Central memory CD4-positive, alpha-beta T cell (primary cell): Measurements from ENCODE around the gene BBS9.
A peak's percentile ranks its signal among the peaks of the same experiment; 100 is the strongest.
"Not testable (repeated sequence)": the region's sequence is repeated elsewhere in the genome, so short reads cannot be mapped to it uniquely, and the experiment has no call there.

Source experiments
- DNase-seq: peaks from one replicate; pipeline ENCODE4 v3.0.0; 2022
- total RNA-seq, 3 experiments: gene quantifications; one replicate each; lab custom pipeline; 2026; lab: John Stamatoyannopoulos, UW

Gene BBS9
- total RNA-seq, result 9.4 to 55.6 (median 34.0) reads per million in 3 experiments

DNA sequence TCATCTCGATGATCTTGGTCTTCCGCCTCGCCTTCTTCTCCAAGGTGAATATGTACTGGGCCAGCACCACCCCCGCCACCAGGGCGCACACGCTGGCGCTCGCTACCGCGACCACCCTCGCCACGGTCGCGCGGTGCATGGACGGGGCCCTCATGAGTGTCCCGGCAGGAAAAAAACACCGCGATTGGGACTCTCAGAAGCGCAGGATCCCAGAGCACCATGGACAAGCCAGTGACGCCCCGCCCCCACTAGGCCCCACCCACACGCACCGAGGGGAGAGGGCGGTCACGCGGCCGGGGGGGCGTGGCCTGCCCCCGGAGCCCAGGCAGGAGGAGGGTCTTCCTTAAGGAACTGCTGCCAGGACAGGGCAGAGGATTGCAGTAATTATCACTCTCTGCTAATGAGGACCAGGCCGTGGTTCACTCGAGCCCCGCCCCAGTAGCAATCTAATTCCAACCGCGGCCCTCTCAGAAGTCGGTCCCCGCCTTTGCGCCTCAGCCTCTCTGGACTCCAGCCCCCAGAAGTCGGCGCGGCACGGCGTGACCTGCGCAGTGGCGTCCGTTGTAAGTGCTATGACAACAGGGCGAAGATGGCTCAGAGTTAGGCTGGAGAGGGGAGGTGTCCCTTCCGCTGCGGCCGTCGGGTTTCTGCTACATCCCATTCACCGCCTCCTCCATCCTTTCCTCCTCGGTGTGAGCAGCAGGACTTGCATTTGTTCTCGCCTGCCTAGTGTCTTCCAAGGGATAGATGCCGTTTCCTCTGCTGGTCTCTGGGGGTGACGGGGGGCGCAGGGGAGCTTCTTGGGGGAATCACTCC, at the start of gene BBS9:
BBS9 (plus strand) TSS at position 575 of the 816 bp plus-strand sequence. CDS start 16,689 bp downstream, outside the sequence.
- peak; percentile 88 for DNase-seq

DNA sequence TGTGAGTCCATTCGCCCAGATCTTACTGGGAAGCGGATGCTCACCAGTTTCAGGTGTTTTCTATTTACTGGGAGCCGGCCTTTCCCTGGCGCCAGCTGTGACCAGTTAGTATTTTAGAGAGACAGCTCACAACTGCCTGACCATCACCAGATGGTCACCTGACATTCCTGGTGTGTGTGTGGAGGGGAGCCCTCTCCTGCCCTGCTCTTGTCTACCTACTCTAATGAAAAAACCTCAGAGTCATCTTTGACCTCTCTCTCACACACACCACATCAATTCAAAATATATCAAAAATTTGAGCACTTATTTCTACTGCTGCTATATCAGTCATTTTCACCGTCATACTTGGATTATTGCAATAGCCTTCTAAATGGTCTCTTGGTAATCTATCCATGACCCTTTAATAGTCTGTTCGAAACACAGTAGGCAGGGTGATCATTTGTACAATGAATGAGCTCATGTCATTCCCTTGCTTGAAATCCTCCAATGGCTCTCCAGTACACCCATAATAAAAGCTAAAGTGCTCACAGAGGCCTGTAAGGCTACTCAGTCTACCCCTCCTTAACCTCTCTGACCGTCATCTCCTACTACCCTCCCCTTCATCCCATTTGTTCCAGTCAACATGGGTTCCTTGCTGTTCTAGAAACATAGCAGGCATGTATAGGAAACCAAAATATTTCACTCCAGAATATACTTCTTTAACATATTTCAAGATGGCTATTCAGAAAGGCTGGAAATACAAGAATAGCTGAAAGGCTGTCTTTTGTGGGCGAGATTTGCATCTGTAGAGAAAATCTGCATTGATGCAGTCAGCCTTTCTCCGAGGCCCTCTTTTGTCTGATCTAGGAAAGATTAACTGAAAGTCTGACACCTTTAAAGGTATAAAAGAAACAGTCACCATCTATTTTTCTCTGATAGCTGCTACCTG, 49.3 kb upstream of the BBS9 start:
- no peak for DNase-seq

DNA sequence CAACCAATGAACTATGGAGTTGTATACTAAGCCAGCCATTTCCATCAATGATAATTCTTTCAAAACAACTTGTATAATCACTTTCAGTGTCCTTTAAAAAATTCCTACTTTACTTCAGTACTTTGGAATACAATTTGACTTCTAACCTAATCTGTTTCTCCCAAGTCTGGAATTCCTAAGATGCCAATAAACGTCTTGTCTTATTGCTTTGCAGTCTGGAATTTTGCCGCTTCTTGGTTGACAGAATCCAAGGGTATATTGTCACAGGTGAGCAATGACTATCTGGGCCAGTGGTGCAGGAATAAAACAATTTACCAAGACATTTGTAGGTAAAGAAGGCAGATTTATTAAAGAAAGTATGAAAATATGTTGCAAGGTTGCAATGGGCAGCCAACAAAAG, 42.0 kb upstream of the BBS9 start:
- no peak for DNase-seq

DNA sequence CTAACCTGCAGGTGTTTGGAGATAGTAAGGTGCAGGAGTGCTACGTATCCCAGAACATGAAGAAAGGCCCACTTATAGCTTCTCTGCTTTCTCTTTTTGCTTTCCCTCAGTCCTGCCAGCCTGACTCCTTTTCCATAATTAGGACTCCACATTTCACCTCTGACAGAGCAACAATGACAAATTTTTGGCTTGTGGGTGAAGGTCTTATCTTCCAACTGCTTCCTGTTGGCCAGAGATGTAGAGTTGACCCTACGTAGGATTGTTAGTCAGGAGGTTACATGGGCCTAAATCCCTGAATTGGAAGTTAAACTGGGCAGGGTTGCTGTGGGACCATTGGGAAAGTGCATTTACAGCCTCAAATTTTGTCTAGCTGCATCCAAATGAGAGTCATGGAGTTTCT, 41.5 kb upstream of the BBS9 start:
- DNase-seq, result no peak

DNA sequence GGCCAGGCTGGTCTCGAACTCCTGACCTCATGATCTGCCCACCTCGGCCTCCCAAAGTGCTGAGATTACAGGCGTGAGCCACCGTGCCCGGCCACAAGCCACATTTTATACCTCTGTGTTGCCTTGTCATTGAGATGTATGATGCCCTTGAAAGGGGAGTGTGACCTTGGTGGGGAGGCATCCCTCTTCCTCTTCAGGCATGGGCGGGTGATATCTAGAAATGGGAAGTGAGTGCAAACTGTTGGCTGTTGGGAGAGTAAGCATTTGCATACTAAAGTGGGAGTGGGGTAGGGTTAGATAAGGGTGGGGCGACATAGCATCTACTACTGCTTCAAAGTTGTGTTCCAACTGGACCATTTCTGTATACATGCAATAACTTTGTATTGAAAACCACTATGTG, 40.2 kb upstream of the BBS9 start:
- no peak for DNase-seq

DNA sequence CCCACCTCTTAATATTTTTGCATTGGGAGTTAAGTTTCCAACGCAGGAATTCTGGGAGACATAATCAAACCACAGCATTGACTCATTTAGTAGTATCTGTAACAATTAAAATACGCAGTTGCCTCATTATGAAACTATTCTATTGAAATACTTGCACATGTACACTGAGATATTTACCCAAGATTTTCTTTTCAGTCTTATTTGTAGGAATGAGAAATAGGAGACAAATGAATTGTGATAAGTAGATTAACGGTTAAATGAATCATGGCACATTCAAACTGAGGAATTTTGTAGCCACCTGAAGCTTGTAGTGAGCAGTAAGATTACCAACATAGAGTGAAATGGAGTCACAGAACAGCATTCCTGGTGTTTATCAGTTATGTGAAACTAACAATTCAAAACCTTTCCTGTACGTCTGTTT, 38.2 kb upstream of the BBS9 start:
- DNase-seq, result no peak

DNA sequence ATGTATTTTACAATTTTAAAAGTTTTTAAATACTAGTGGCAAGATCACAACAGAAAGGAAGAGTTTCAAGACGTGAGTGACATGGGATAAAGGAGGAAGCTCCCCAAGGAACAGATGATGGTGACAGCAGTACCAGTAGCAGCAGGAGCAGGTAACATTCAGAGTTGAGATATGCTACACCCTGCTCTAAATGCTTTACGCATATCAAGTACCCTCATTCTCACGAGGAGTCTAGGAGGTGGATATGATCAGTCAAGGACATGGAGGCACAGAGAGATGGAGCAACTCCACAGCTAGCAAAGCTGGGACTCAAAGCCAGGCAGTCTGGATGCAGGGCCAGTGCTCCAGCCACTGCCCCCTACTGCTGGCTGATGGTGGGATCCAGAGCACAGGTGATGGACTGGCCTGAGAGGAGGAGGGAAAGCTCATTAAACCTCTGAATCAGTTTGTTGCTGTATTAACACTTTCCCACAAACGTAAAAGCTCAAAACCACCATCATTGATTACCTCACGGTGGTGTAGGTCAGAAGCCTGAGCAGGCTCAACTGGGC, 37.6 kb upstream of the BBS9 start:
- DNase-seq, result no peak

DNA sequence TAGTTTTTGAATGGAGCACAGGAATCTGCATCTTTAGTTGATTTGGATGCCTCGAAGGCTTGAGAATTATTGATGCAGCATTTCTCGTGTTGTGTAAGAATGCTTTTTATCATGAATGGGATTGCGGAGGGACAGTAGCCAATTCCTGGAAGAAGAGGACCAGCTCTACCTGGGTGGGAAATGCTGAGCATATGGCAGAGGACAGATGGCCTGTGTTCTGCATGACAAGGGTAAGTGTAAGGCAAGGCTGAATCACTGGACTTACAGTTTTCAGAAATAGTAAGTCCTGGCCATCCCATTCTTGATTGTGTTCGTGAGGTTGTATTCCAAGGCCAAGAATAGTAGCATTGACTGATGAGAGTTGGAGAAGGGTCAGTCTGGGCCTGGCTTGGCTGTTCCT, 36.1 kb upstream of the BBS9 start:
- DNase-seq, result no peak

DNA sequence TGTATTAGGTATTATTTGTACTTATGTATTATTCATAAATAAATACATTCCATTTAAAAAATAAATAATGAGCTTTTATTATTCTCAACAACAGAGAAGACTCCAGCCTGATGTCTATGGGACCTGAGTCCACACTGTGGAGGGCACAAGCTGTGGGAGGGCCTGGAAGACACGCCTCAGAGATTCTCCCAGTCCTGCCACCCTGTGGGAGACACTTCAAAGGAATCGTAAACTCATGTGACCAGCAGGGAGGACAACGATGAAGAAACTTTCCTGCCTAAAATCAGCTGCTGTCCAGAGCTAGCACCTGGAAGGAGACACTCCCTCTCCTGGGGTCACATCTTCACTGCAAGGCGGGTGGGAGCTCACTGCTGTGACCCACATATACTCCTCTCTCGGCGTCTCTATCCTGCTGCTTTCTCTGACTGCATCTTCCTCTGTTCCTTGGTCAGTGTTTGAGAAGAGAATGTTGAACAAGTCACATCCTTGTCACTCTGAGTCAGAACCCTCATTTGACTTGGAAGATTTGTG, 34.6 kb upstream of the BBS9 start:
- DNase-seq, result not testable (repeated sequence)

DNA sequence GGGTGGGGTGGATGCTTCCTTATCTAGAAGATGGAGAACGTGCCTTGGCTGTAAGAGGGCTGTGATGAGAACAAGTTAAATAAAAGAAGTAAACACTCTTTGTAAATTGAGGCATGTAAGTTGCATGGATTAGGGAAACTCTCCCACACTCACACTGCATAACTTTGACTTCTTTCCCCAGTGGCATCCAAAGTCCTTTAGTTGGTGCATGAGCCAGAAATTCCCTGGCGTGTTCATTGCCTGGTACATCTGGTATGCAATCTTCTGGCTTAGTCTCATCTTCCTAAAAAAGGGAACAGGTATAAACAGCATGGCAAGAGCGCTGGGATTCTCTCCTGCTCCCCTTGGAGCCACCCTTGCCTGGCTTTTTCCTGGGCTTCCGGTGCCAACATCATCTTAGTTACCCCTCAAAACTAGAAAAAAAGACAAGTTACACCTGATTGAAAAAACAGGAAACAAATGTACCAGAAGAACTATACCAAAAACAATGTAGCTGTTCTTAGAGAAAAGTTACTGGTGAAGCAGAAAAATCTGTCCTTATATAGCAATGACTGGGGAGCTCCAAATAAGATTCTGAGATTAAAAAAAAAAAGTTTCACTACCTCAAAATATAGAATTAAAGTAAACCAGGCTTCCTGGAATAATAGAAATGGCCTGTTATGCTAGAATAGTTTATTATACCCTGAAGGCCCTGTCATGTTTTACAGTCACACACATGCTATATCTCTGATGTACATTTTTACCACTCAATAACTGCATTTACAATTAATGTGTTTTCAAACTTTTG, 30.0 kb upstream of the BBS9 start:
- no peak for DNase-seq

DNA sequence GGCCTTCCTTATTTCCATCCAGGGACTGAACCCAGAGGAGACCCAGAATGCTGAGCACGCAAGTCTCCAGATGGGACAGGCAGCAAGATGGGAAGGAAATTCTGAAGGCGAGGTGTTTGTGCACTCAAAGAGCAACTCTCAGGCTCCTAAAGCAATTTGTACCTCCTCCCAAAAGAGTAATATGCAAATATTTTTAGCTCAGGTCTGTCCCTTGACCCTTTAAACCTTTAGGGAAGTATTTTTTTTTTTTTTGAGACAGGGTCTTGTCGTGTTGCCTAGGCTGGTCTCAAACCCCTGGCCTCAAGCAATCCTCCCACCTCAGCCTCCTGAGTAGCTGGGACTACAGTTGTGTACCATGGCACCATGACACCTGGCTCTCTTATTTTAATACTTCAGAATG, 28.6 kb upstream of the BBS9 start:
- no peak for DNase-seq

DNA sequence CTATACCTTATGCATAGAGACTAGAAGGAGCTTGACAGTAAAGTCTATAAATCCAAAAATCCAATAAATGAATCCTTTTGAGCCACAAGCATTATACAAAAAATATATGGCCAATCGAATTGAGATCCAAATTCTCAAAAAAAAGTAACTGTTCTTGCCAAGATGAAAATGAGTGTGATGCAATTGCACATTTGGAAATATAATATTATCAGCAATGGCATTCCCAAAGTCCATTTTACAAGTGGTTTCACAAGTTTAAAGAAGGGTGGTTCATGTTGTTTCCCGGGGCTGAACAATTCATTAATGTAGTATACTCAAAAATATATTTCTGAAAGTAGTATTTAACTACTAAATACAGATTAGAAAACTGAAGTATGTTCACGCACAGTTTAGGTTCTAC, 27.5 kb upstream of the BBS9 start:
- DNase-seq, result no peak

DNA sequence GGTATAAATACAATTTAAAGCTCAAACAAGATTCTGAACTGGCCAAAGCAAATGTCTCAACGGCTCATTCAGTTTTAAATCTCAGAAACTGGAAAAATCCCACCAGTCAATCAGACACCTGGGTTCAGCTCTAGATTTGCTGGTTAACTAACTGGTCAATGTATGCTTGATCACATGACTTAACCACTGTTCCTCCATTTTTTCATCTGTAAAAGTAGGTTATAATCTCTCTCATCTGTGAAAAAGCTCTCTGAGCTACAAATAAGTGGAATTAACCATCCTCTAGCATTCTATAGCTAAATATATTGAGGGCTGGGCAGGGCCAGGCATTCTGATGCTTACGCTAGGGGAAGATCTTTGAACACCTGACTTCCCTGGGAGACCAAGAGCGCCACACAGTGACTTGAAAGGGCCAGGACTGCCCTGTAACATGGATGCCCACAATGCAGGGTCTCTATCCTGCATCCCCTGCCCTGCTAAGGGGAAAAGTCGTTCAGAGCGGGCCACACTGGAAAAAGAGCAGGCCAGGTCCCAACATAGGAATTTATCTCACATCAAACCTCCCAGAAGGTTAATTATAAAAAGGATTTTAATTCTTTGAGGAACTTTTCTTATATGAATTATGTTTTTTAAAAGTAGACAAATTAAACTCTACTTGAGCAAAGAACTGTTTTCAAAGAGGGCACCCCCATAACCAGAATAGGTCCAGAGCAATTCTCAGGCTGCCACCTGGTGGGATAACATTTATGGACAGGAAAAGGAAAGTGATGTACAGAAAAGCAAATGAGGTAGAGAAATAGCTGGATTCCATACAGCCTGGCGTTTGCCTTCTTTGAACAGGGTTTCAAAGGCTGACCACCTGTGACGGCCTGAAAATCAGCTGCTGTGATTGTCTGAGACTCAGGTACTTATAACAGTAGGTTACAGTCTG, 22.0 kb upstream of the BBS9 start:
- DNase-seq, result peak; percentile 33

DNA sequence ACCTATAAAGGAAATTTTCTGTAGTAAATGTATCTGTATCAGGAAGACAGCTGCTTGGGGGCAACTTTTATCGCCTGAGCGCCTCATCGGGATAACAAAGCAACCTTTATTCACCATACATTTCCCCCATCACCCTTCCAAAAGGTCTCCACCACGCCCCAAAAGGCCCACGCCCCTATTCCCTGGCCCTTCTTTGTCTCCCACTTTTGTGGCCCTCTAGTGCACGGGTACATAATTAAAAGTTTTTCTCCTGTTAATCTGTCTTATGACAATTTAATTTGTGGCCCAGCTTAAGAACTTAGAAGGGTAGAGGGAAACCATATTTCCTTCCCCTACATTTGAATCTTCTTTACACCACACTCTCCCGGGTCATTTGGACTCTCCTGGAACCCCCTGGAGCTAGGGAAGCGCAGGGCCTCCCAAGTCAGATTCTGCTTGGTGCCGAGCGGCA, 20.8 kb upstream of the BBS9 start:
- no peak for DNase-seq

DNA sequence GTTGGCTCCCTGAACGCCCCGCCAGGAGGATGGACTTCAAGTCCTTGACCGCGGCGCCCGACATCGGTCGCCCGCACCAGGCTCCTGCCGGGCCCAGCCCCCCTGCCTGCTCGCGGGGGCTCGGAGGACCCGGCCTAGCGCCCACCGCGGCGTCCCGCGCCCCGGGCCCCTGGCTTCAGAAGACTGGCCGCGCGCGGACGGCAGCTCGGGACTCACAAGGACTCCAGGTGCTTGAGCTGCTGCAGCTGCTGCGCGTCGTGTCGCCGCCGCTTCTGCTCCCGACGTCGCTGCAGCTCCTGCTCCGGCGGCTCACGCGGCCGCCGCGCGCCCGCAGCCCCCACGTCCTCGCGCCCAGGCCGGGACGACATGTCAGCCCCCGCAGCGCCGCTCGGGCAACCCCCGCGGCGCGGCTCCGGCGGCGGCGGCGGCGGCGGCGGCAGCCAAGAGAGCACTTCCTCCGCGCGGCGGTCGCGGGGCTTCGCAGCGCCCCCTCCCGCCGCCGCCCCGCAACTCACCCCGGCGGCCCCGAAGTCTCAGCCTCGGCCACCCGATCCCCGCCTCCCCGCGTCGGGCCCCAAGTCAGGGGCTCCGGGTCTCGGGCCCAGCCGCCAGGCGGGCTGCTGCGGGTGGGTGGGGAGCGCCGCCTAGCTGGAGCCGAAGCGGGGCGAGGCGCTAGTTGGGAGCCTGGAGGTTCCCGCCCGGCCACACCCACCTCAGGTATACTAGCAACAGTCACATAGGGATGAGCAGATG, 20.2 kb upstream of the BBS9 start, which contains the start of gene RP9:
RP9 (minus strand) TSS at position 400 of the 753 bp plus-strand sequence; CDS start at position 368, 32 bp downstream.
- peak; percentile 75 for DNase-seq

DNA sequence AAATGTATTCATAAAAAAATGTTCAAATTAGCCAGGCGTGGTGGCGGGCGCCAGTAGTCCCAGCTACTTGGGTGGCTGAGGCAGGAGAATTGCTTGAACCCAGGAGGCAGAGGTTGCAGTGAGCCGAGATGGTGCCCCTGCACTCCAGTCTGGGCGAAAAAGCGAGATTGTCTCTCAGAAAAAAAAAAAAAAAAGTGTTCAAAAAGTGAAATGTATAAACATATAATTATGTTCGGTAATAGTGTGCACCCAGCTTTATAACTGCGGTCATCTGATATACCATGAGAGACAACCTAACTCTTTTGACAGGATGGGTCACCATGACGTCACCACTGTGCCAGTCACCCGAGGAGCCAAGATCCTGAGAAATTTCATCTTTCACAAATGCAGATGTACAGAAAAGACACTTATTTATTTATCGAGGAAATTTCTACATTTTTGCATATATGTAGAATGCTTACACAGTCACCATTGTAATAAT, 19.6 kb upstream of the BBS9 start:
- DNase-seq, result no peak

DNA sequence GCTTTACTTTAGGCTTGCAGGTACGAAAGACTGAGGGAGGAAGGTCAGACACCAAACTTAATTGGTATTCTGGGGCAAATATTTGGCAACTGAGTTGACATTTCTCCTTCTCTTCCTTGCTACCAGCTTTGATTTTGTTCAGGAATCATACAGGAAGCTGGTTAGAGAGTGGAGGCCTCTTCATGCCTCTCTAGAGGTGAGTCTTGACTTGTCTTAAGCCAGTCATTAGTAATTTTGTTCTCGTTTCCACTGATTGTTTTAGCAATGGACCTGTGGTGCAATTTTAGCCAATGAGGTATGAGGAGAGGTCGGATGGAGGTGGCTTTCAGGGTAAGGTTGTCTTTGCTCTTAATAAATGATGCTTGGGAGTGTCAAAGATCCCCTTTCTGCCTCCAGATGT, 17.8 kb upstream of the BBS9 start:
- no peak for DNase-seq

DNA sequence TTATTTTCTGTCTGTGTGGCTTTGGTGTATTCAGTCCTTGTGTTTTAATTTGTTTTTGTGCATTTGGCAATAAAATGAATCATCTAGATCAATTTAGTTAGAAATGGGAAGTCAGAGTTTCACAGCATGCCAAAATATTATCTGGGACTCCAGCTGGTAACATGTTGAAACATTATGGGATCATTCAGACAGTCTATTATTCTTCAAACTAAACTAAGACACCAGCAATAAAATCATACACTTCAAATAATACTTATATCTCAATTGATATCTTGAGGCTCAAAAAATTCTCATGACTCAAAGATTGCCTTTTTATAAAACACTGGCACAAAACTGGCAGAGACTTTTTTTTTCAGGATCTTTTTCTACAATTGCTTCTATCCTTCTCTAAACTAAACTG, 14.4 kb upstream of the BBS9 start:
- no peak for DNase-seq

DNA sequence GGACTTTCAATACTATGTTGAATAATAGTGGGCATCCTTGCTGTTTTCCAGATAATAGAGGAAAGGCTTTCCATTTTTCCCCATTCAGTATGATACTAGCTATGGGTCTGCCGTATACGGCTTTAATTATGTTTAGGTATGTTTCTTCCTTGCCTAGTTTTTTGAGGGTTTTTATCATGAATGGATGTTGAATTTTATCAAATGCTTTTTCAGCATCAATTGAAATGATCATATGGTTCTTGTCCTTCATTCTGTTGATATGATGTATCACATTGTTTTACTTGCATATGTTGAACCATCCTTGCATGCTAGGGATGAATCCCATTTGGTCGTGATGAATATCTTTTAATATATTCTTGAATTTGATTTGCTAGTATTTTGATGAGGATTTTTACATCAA, 11.0 kb upstream of the BBS9 start:
- DNase-seq, result no peak

DNA sequence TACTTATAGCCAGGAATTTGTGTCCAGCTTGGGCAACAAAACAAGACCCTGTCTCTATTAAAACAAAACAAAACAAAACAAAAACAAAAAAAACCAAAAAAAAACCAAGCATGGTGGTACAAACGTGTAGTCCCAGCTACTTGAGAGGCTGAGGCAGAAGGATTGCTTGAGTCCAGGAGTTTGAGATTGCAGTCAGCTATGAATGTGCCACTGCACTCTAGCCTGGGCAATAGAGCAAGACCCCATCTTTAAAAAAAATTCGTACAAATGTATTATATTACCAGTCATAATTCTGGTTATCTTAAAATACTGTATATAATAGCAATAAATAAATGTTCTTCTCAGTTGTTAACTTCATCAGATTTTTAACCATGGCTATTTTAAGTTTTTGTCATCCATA, 2.3 kb upstream of the BBS9 start:
- DNase-seq, result no peak
